K562 (cell line): Measurements from ENCODE around the gene NYAP2.

Source experiments
- BACH1 ChIP-seq: fragments of 200-800 bp; sonication (Bioruptor generic); IDR thresholded peaks from 2 replicates; pipeline ENCODE4 v1.6.1; 2016; ENCODE audit warnings: missing genetic modification characterization, missing compliant biosample characterization
- CTCF ChIP-seq, 3 experiments: IDR thresholded peaks in 2 of 3; conservative IDR thresholded peaks in 1 of 3; 2 replicates each; pipeline ENCODE4 v1.5.1; 2011 to 2012; ENCODE audit warnings: low read length in 3 of 3, mild to moderate bottlenecking in 3 of 3, control low read depth in 2 of 3, improper control_type of control experiment in 1 of 3, inconsistent platforms in 1 of 3, low read depth in 1 of 3, mixed read lengths in 1 of 3, moderate library complexity in 1 of 3; ENCODE audit not compliant: insufficient read depth in 2 of 3
- JUN ChIP-seq, 2 experiments: sonication (generic) in 1 of 2; formaldehyde crosslinking in 1 of 2; IDR thresholded peaks; 2 replicates each; pipeline versions ENCODE4 v1.6.1 to v1.8.0; 2012 to 2022; ENCODE audit warnings: borderline replicate concordance in 2 of 2, mild to moderate bottlenecking in 2 of 2, improper control_type of control experiment in 1 of 2, low read depth in 1 of 2, low read length in 1 of 2, missing genetic modification reagents in 1 of 2
- KLF16 ChIP-seq: IDR thresholded peaks from 2 replicates; pipeline ENCODE4 v1.6.1; 2016; ENCODE audit warnings: antibody characterized with exemption
- NFRKB ChIP-seq: fragments of 450-650 bp; IDR thresholded peaks from 2 replicates; pipeline ENCODE4 v1.6.1; 2016; ENCODE audit warnings: low read depth
- PHF21A ChIP-seq: fragments of 450-650 bp; IDR thresholded peaks from 2 replicates; pipeline ENCODE4 v1.6.1; 2017; ENCODE audit warnings: low read depth, borderline replicate concordance
- SREBF2 ChIP-seq: sonication (generic); formaldehyde crosslinking; IDR thresholded peaks from 2 replicates; pipeline ENCODE4 v1.4.0; 2020; ENCODE audit warnings: mild to moderate bottlenecking, missing genetic modification reagents
- TAF1 ChIP-seq: IDR thresholded peaks from 2 replicates; pipeline ENCODE4 v1.6.1; 2011; ENCODE audit warnings: mild to moderate bottlenecking, low read length, moderate library complexity; ENCODE audit not compliant: insufficient read depth, control insufficient read depth, severe bottlenecking; ENCODE audit errors: extremely low read depth
- ZNF121 ChIP-seq: sonication (generic); formaldehyde crosslinking; conservative IDR thresholded peaks from 2 replicates; pipeline ENCODE4 v1.8.0; 2022; ENCODE audit warnings: missing genetic modification reagents
- TF ChIP-seq, protein P1 (sequence below): sonication (generic); formaldehyde crosslinking; IDR thresholded peaks from 2 replicates; pipeline ENCODE4 v1.9.0; 2022; ENCODE audit warnings: mild to moderate bottlenecking, missing genetic modification reagents
- TF ChIP-seq, protein P2 (sequence below): fragments of 450-650 bp; IDR thresholded peaks from 2 replicates; pipeline ENCODE4 v1.6.1; 2016; ENCODE audit warnings: mild to moderate bottlenecking
- TF ChIP-seq, protein P3 (sequence below), 2 experiments: fragments of 450-650 bp; formaldehyde crosslinking in 1 of 2; IDR thresholded peaks; 2 replicates each; pipeline versions ENCODE4 v1.4.0 to v1.6.1; 2014 to 2020; ENCODE audit warnings: mild to moderate bottlenecking in 2 of 2, borderline replicate concordance in 1 of 2, low read depth in 1 of 2

- TF ChIP-seq SREBF2 (CRISPR knock-in tag) (no peak), KLF16 (no peak), JUN (IDR thresholded peaks at IDR 0.05; ENCODE audit: borderline replicate concordance, low read depth, low read length) (no peak), JUN (CRISPR knock-in tag; IDR thresholded peaks at IDR 0.05; ENCODE audit: borderline replicate concordance) (no peak), ZNF121 (CRISPR knock-in tag) (no peak), CTCF (IDR thresholded peaks at IDR 0.05 in 2 of 3, conservative IDR thresholded peaks at IDR 0.05 in 1 of 3; ENCODE audit: insufficient read depth in 2 of 3, low read depth in 1 of 3, low read length in 3 of 3) (no peak), TAF1 (no peak), BACH1 (tag) (no peak), NFRKB (no peak), PHF21A (no peak)
- TF ChIP-seq, protein P1, sequence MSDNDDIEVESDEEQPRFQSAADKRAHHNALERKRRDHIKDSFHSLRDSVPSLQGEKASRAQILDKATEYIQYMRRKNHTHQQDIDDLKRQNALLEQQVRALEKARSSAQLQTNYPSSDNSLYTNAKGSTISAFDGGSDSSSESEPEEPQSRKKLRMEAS (CRISPR knock-in tag): no peak
- TF ChIP-seq, protein P2, sequence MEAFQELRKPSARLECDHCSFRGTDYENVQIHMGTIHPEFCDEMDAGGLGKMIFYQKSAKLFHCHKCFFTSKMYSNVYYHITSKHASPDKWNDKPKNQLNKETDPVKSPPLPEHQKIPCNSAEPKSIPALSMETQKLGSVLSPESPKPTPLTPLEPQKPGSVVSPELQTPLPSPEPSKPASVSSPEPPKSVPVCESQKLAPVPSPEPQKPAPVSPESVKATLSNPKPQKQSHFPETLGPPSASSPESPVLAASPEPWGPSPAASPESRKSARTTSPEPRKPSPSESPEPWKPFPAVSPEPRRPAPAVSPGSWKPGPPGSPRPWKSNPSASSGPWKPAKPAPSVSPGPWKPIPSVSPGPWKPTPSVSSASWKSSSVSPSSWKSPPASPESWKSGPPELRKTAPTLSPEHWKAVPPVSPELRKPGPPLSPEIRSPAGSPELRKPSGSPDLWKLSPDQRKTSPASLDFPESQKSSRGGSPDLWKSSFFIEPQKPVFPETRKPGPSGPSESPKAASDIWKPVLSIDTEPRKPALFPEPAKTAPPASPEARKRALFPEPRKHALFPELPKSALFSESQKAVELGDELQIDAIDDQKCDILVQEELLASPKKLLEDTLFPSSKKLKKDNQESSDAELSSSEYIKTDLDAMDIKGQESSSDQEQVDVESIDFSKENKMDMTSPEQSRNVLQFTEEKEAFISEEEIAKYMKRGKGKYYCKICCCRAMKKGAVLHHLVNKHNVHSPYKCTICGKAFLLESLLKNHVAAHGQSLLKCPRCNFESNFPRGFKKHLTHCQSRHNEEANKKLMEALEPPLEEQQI: no peak
- TF ChIP-seq, protein P3, sequence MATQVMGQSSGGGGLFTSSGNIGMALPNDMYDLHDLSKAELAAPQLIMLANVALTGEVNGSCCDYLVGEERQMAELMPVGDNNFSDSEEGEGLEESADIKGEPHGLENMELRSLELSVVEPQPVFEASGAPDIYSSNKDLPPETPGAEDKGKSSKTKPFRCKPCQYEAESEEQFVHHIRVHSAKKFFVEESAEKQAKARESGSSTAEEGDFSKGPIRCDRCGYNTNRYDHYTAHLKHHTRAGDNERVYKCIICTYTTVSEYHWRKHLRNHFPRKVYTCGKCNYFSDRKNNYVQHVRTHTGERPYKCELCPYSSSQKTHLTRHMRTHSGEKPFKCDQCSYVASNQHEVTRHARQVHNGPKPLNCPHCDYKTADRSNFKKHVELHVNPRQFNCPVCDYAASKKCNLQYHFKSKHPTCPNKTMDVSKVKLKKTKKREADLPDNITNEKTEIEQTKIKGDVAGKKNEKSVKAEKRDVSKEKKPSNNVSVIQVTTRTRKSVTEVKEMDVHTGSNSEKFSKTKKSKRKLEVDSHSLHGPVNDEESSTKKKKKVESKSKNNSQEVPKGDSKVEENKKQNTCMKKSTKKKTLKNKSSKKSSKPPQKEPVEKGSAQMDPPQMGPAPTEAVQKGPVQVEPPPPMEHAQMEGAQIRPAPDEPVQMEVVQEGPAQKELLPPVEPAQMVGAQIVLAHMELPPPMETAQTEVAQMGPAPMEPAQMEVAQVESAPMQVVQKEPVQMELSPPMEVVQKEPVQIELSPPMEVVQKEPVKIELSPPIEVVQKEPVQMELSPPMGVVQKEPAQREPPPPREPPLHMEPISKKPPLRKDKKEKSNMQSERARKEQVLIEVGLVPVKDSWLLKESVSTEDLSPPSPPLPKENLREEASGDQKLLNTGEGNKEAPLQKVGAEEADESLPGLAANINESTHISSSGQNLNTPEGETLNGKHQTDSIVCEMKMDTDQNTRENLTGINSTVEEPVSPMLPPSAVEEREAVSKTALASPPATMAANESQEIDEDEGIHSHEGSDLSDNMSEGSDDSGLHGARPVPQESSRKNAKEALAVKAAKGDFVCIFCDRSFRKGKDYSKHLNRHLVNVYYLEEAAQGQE (IDR thresholded peaks at IDR 0.05; ENCODE audit: borderline replicate concordance): no peak
- TF ChIP-seq, protein P3 (CRISPR knock-in tag; IDR thresholded peaks at IDR 0.05; ENCODE audit: low read depth): no peak
These were observed 113.0 kb downstream of the NYAP2 start for GRCh38 chr2:225512469-225512868.
